ENCODE data around the gene DSE. TPM values are rescaled to one million over a fixed set of nuclear protein-coding genes. Genes with fewer than 3 reads are reported as not detected.

The DSE gene
- total RNA-seq, 2 donors from 2014 or later = 5.0 to 9.3 TPM

- no peak overlapping the region for H3K9ac ChIP-seq (ENCODE audit: low read depth in 2 of 2, low read length in 2 of 2)
- H3K4me1 ChIP-seq = no peaks in the 10 kb centered on the region
- H3K36me3 ChIP-seq = no peaks in the 10 kb centered on the region
- no peaks in the 10 kb centered on the region for H3K9me3 ChIP-seq
- H3K27me3 ChIP-seq = no peaks in the 10 kb centered on the region
- H3K27ac ChIP-seq = no peak overlapping the region
- DNase-seq = no peak
- TF ChIP-seq CTCF (IDR thresholded peaks at IDR 0.05) = no peak
- intact Hi-C loops (cut with DNase I) = no loop called here
- no peak overlapping the region for H3K4me3 ChIP-seq
Measured at GRCh38 chr6:116399287-116399686, 28.5 kb downstream of the DSE start.

- Histone ChIP-seq H3K36me3 (no peaks in the 10 kb centered on the region), H3K4me1 (no peaks in the 10 kb centered on the region), H3K9ac (ENCODE audit: low read depth in 2 of 2, low read length in 2 of 2) (no peak overlapping the region), H3K27me3 (no peaks in the 10 kb centered on the region), H3K9me3 (no peaks in the 10 kb centered on the region), H3K4me3 (no peak overlapping the region), H3K27ac (no peak overlapping the region)
- TF ChIP-seq CTCF (IDR thresholded peaks at IDR 0.05) = no peak
- DNase-seq = no peak
- intact Hi-C loops (cut with DNase I) = no loop called here
Measured at GRCh38 chr6:116400328-116400727, 29.6 kb downstream of the DSE start.

GRCh38 chr6:116402108-116402937 is 31.6 kb downstream of the DSE start:
- H3K9me3 ChIP-seq = no peaks in the 10 kb centered on the region
- no peak overlapping the region for H3K27ac ChIP-seq
- TF ChIP-seq CTCF (IDR thresholded peaks at IDR 0.05) = no peak
- intact Hi-C loops (cut with DNase I) = no loop called here
- DNase-seq = no peak
- H3K27me3 ChIP-seq = no peaks in the 10 kb centered on the region
- H3K36me3 ChIP-seq = no peaks in the 10 kb centered on the region
- H3K4me1 ChIP-seq = no peaks in the 10 kb centered on the region
- no peak overlapping the region for H3K9ac ChIP-seq (ENCODE audit: low read depth in 2 of 2, low read length in 2 of 2)
- no peak overlapping the region for H3K4me3 ChIP-seq

GRCh38 chr6:116403205-116403604 is 32.5 kb downstream of the DSE start:
- Histone ChIP-seq H3K27ac (no peak overlapping the region), H3K4me1 (no peaks in the 10 kb centered on the region), H3K36me3 (no peaks in the 10 kb centered on the region), H3K9ac (ENCODE audit: low read depth in 2 of 2, low read length in 2 of 2) (no peak overlapping the region), H3K27me3 (no peaks in the 10 kb centered on the region), H3K9me3 (no peaks in the 10 kb centered on the region), H3K4me3 (no peak overlapping the region)
- DNase-seq = no peak
- no peak for TF ChIP-seq CTCF (IDR thresholded peaks at IDR 0.05)
- intact Hi-C loops (cut with DNase I) = no loop called here

GRCh38 chr6:116404696-116405095 is 33.9 kb downstream of the DSE start:
- H3K27ac ChIP-seq = no peak overlapping the region
- no peaks in the 10 kb centered on the region for H3K4me1 ChIP-seq
- no peaks in the 10 kb centered on the region for H3K9me3 ChIP-seq
- H3K36me3 ChIP-seq = no peaks in the 10 kb centered on the region
- no peak for DNase-seq
- no peak overlapping the region for H3K9ac ChIP-seq (ENCODE audit: low read depth in 2 of 2, low read length in 2 of 2)
- intact Hi-C loops (cut with DNase I) = no loop called here
- TF ChIP-seq CTCF (IDR thresholded peaks at IDR 0.05) = no peak
- no peak overlapping the region for H3K4me3 ChIP-seq
- no peaks in the 10 kb centered on the region for H3K27me3 ChIP-seq
